GM23338 (cell line): Measurements from ENCODE around the gene ADTRP. TPM values are rescaled to one million over a fixed set of nuclear protein-coding genes. Genes with fewer than 3 reads are reported as not detected.

Experiments used
- ATAC-seq: fragments of 200-7000 bp; cut with Tn5 transposase; 3 replicates; pipeline ENCODE4 v1.9.1; 2020
- DNase-seq: peaks from one replicate; pipeline ENCODE4 v3.0.0-alpha.2; 2015; ENCODE audit warnings: low spot score
- H2AFZ ChIP-seq: fragments of 200-600 bp; sonication (generic); 2 replicates; pipeline ENCODE4 v1.8.0; 2016; ENCODE audit warnings: antibody characterized with exemption, mild to moderate bottlenecking, moderate library complexity
- H3F3A ChIP-seq: fragments of 200-600 bp; sonication (generic); replicated peaks from 2 replicates; pipeline ENCODE4 v1.8.0; 2017; ENCODE audit warnings: antibody characterized with exemption, mixed run types, low read depth
- H3K27ac ChIP-seq: fragments of 200-600 bp; sonication (generic); 2 replicates; pipeline ENCODE4 v1.6.1; 2016; ENCODE audit warnings: low read depth
- H3K27me3 ChIP-seq: fragments of 200-600 bp; sonication (generic); 2 replicates; pipeline ENCODE4 v1.8.0; 2016; ENCODE audit warnings: mild to moderate bottlenecking, mixed run types, moderate library complexity; ENCODE audit not compliant: insufficient read depth
- H3K36me3 ChIP-seq: fragments of 200-600 bp; sonication (generic); 2 replicates; pipeline ENCODE4 v1.8.0; 2016; ENCODE audit warnings: mild to moderate bottlenecking; ENCODE audit not compliant: insufficient read depth
- H3K4me1 ChIP-seq: fragments of 200-600 bp; sonication (generic); 2 replicates; pipeline ENCODE4 v1.8.0; 2016; ENCODE audit warnings: mild to moderate bottlenecking, moderate library complexity; ENCODE audit not compliant: insufficient read depth
- H3K4me2 ChIP-seq: fragments of 200-600 bp; sonication (generic); 2 replicates; pipeline ENCODE4 v1.7.1; 2017; ENCODE audit warnings: mixed run types
- H3K4me3 ChIP-seq: fragments of 200-600 bp; sonication (generic); 2 replicates; pipeline ENCODE4 v1.6.1; 2016; ENCODE audit warnings: mixed run types
- H3K79me2 ChIP-seq: fragments of 200-600 bp; sonication (generic); replicated peaks from 2 replicates; pipeline ENCODE4 v1.8.0; 2017; ENCODE audit warnings: mild to moderate bottlenecking; ENCODE audit not compliant: insufficient read depth
- H3K9me2 ChIP-seq: fragments of 200-600 bp; sonication (generic); 2 replicates; pipeline ENCODE4 v1.8.0; 2017; ENCODE audit not compliant: insufficient read depth
- H4K20me1 ChIP-seq: fragments of 200-600 bp; sonication (generic); replicated peaks from 2 replicates; pipeline ENCODE4 v1.8.0; 2017; ENCODE audit warnings: mild to moderate bottlenecking; ENCODE audit not compliant: insufficient read depth
- H3K27ac Mint-ChIP-seq: 2 replicates; pipeline ENCODE4 v1.8.0; 2020; ENCODE audit warnings: inconsistent platforms, mild to moderate bottlenecking, moderate library complexity, mixed read lengths
- H3K27me3 Mint-ChIP-seq: 3 replicates; pipeline ENCODE4 v1.8.0; 2022; ENCODE audit warnings: low read depth, mild to moderate bottlenecking, moderate library complexity, mixed read lengths, inconsistent platforms; ENCODE audit not compliant: insufficient read depth, poor library complexity
- H3K36me3 Mint-ChIP-seq: 3 replicates; pipeline ENCODE4 v1.8.0; 2021; ENCODE audit warnings: low read depth, mild to moderate bottlenecking, inconsistent platforms, moderate library complexity, mixed read lengths
- H3K4me1 Mint-ChIP-seq: 3 replicates; pipeline ENCODE4 v1.8.0; 2020; ENCODE audit warnings: mild to moderate bottlenecking, inconsistent platforms, mixed read lengths
- H3K4me3 Mint-ChIP-seq: 3 replicates; pipeline ENCODE4 v1.8.0; 2021; ENCODE audit warnings: moderate library complexity, mild to moderate bottlenecking, inconsistent platforms, mixed read lengths
- H3K9me3 Mint-ChIP-seq: 3 replicates; pipeline ENCODE4 v1.8.0; 2020; ENCODE audit warnings: moderate library complexity, mild to moderate bottlenecking, inconsistent platforms, mixed read lengths
- CREB1 ChIP-seq: fragments of 250-450 bp; sonication (Bioruptor Pico); IDR thresholded peaks from 2 replicates; pipeline ENCODE4 v1.5.0; 2020; ENCODE audit warnings: low read depth, mild to moderate bottlenecking, moderate library complexity
- ETS1 ChIP-seq: IDR thresholded peaks from 2 replicates; pipeline ENCODE4 v1.6.1; 2016; ENCODE audit warnings: antibody characterized with exemption
- EZH2 ChIP-seq: fragments of 200-600 bp; sonication (generic); IDR thresholded peaks from one replicate; pipeline ENCODE4 v1.8.0; 2017; ENCODE audit warnings: antibody characterized with exemption, mild to moderate bottlenecking, low read depth; ENCODE audit not compliant: unreplicated experiment
- EZH2phosphoT487 ChIP-seq: fragments of 200-600 bp; sonication (generic); IDR thresholded peaks from one replicate; pipeline ENCODE4 v1.8.1; 2018; ENCODE audit warnings: antibody characterized with exemption; ENCODE audit not compliant: unreplicated experiment
- JUNB ChIP-seq: IDR thresholded peaks from one replicate; pipeline ENCODE4 v1.6.1; 2016; ENCODE audit warnings: antibody characterized with exemption; ENCODE audit not compliant: unreplicated experiment
- NANOG ChIP-seq: IDR thresholded peaks from 2 replicates; pipeline ENCODE4 v1.6.1; 2016; ENCODE audit warnings: antibody characterized with exemption, borderline replicate concordance
- REST ChIP-seq: IDR thresholded peaks from one replicate; pipeline ENCODE4 v1.6.1; 2018; ENCODE audit warnings: antibody characterized with exemption; ENCODE audit not compliant: unreplicated experiment
- STAT1 ChIP-seq: IDR thresholded peaks from one replicate; pipeline ENCODE4 v1.6.1; 2016; ENCODE audit warnings: antibody characterized with exemption; ENCODE audit not compliant: unreplicated experiment
- ZNF331 ChIP-seq: fragments of 250-450 bp; sonication (Bioruptor Pico); IDR thresholded peaks from 2 replicates; pipeline ENCODE4 v1.5.0; 2020; ENCODE audit warnings: low read depth, mild to moderate bottlenecking, moderate library complexity
- ZNF462 ChIP-seq: fragments of 250-450 bp; sonication (Bioruptor Pico); IDR thresholded peaks from 2 replicates; pipeline ENCODE4 v1.5.0; 2020; ENCODE audit warnings: mild to moderate bottlenecking, moderate library complexity
- polyA plus RNA-seq: library from polyadenylated mRNA; unstranded; fragments of >200 nt; fragmentation: Nextera tagmentation; extraction: Ambion mirVana; gene quantifications from 2 replicates; pipeline ENCODE4 v1.2.1, GENCODE V29; 2016
- total RNA-seq: library from RNA; depleted of rRNA; stranded (reverse); fragments of >200 nt; shearing (Covaris generic); gene quantifications from 2 replicates; pipeline ENCODE4 v1.2.3, GENCODE V29; 2014

The ADTRP gene
- total and polyA plus RNA-seq, 2 experiments from 2014 or later = not detected

GRCh38 chr6:11750682-11751081, 27.9 kb downstream of the ADTRP start (continued):
- TF ChIP-seq ETS1 (no peak), EZH2 (no peak), NANOG (no peak), ZNF331 (no peak), CREB1 (CRISPR knock-in tag) (no peak), REST (no peak)

GRCh38 chr6:11748591-11749210, 29.9 kb downstream of the ADTRP start:
- no peaks in the 10 kb centered on the region for H3K27me3 Mint-ChIP-seq
- H3K79me2 ChIP-seq = no peaks in the 10 kb centered on the region

More at GRCh38 chr6:11748591-11749210, 29.9 kb downstream of the ADTRP start:
- H3K36me3 ChIP-seq = no peaks in the 10 kb centered on the region
- Mint-ChIP-seq H3K9me3 (no peaks in the 10 kb centered on the region), H3K4me1 (no peaks in the 10 kb centered on the region), H3K4me3 (no peak overlapping the region), H3K27ac (no peak overlapping the region), H3K36me3 (no peaks in the 10 kb centered on the region; the same call in 2 of the 3 replicates)
- no peaks in the 10 kb centered on the region for H3K27me3 ChIP-seq
- H3K4me2 ChIP-seq = no peak overlapping the region
- H3F3A ChIP-seq = no peaks in the 10 kb centered on the region
- no peak overlapping the region for H2AFZ ChIP-seq
- H3K27ac ChIP-seq = no peak overlapping the region
- H3K9me2 ChIP-seq = peaks cover 6% of the 10 kb centered on the region; the same call in 1 of the 2 replicates
- H3K4me1 ChIP-seq = peaks cover 4% of the 10 kb centered on the region
- TF ChIP-seq JUNB (no peak), ZNF462 (CRISPR knock-in tag) (no peak), EZH2phosphoT487 (no peak), STAT1 (no peak), NANOG (no peak)
- H4K20me1 ChIP-seq = no peaks in the 10 kb centered on the region
- DNase-seq (no peak), ATAC-seq (no peak; the same call in 2 of the 3 replicates)
- H3K4me3 ChIP-seq = no peak overlapping the region
